ENCODE data around the gene SCN1B. TPM values are rescaled to one million over a fixed set of nuclear protein-coding genes. Genes with fewer than 3 reads are reported as not detected.

The SCN1B gene
- total RNA-seq, 4 donors from 2014 or later = 8.3 to 15.7 (median 12.8) TPM

GRCh38 chr19:35031072-35031881 is 1.0 kb downstream of the SCN1B start:
- Histone ChIP-seq H3K4me3 (peak overlapping the region; percentile 67 to 87 (median 70)), H3K27ac (replicated peaks in 1 of 4) (peak overlapping the region; percentile 60 to 71 (median 65)), H3K4me1 (peaks cover 15 to 25% (median 21%) of the 10 kb centered on the region in 4 donors), H3K27me3 (no peaks in the 10 kb centered on the region), H3K9me3 (no peaks in the 10 kb centered on the region), H3K36me3 (peaks cover under 1 to 50% (median 29%) of the 10 kb centered on the region in 4 donors)
- TF ChIP-seq EP300 (IDR thresholded peaks at IDR 0.05) (no peak), POLR2A (IDR thresholded peaks at IDR 0.05; ENCODE audit: low read depth) (no peak), POLR2AphosphoS5 (IDR thresholded peaks at IDR 0.05) (no peak)
- TF ChIP-seq, protein P1, sequence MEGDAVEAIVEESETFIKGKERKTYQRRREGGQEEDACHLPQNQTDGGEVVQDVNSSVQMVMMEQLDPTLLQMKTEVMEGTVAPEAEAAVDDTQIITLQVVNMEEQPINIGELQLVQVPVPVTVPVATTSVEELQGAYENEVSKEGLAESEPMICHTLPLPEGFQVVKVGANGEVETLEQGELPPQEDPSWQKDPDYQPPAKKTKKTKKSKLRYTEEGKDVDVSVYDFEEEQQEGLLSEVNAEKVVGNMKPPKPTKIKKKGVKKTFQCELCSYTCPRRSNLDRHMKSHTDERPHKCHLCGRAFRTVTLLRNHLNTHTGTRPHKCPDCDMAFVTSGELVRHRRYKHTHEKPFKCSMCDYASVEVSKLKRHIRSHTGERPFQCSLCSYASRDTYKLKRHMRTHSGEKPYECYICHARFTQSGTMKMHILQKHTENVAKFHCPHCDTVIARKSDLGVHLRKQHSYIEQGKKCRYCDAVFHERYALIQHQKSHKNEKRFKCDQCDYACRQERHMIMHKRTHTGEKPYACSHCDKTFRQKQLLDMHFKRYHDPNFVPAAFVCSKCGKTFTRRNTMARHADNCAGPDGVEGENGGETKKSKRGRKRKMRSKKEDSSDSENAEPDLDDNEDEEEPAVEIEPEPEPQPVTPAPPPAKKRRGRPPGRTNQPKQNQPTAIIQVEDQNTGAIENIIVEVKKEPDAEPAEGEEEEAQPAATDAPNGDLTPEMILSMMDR (IDR thresholded peaks at IDR 0.05) = no peak
- WGBS = 5% methylated on average over 31 of the region's 31 CpGs
- no peak for DNase-seq (ENCODE audit: extremely low spot score)
- intact Hi-C loops (cut with DNase I) = no loop called here

GRCh38 chr19:35032356-35032865 is 2.1 kb downstream of the SCN1B start:
- no peak for DNase-seq (ENCODE audit: extremely low spot score)
- intact Hi-C loops (cut with DNase I) = no loop called here
- WGBS = 94% methylated on average over 16 of the region's 17 CpGs

GRCh38 chr19:35033067-35034004 is 3.1 kb downstream of the SCN1B start:
- WGBS = 89% methylated on average over 23 of the region's 30 CpGs
- intact Hi-C loops (cut with DNase I) = no loop called here
- DNase-seq (ENCODE audit: extremely low spot score) = no peak

More at GRCh38 chr19:35032356-35032865, 2.1 kb downstream of the SCN1B start:
- TF ChIP-seq POLR2AphosphoS5 (IDR thresholded peaks at IDR 0.05) (no peak), POLR2A (IDR thresholded peaks at IDR 0.05; ENCODE audit: low read depth) (no peak), EP300 (IDR thresholded peaks at IDR 0.05) (no peak)
- TF ChIP-seq, protein P1 (IDR thresholded peaks at IDR 0.05) = no peak
- Histone ChIP-seq H3K4me1 (peaks cover 15 to 29% (median 23%) of the 10 kb centered on the region in 4 donors), H3K36me3 (peaks cover 0 to 47% (median 19%) of the 10 kb centered on the region in 4 donors), H3K9me3 (no peaks in the 10 kb centered on the region), H3K27me3 (no peaks in the 10 kb centered on the region), H3K4me3 (no peak overlapping the region), H3K27ac (replicated peaks in 1 of 4) (no peak overlapping the region)

DNA sequence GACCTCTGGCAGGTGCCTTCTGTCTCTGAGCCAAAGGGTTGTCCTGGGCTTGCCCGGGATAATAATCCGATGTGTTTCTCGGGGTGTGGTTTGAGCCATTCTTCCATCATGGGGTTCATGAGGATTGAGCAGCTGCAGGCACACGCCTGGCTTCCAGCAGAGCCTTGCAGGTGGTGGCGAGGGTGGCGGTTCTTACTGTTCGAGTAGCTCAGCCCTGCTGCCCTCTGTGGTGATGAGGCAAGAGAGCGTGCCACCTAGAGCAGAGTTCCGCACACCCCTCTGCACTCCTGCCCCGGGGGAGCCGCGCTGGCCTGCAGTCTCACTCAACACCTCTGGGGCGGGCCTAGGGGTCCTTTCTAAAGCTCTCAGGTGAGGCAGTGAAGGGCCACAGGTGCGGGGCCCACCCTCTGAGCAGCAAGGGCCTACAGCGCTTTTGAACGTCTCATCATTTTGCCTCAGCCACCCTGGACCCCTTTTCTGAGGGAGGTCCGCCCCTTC is 3.8 kb downstream of the SCN1B start:
- no peak for TF ChIP-seq EP300 (IDR thresholded peaks at IDR 0.05)
- TF ChIP-seq POLR2A (IDR thresholded peaks at IDR 0.05; ENCODE audit: low read depth) = no peak
- no peak for TF ChIP-seq POLR2AphosphoS5 (IDR thresholded peaks at IDR 0.05)
- TF ChIP-seq, protein P1 (IDR thresholded peaks at IDR 0.05) = no peak
- Histone ChIP-seq H3K27ac (replicated peaks in 1 of 4) (no peak overlapping the region), H3K9me3 (no peaks in the 10 kb centered on the region), H3K4me3 (no peak overlapping the region), H3K36me3 (peaks cover 0 to 38% (median 12%) of the 10 kb centered on the region in 4 donors), H3K27me3 (peaks cover 0 to 1% (median 0%) of the 10 kb centered on the region in 4 donors), H3K4me1 (peaks cover 21 to 45% (median 38%) of the 10 kb centered on the region in 4 donors)
- no peak for DNase-seq (ENCODE audit: extremely low spot score)
- intact Hi-C loops (cut with DNase I) = no loop called here
- WGBS = 96% methylated on average over 13 of the region's 17 CpGs

More at GRCh38 chr19:35033067-35034004, 3.1 kb downstream of the SCN1B start:
- Histone ChIP-seq H3K27ac (replicated peaks in 1 of 4) (no peak overlapping the region), H3K36me3 (peaks cover 0 to 38% (median 12%) of the 10 kb centered on the region in 4 donors), H3K9me3 (no peaks in the 10 kb centered on the region), H3K4me1 (peaks cover 21 to 38% (median 32%) of the 10 kb centered on the region in 4 donors), H3K27me3 (no peaks in the 10 kb centered on the region), H3K4me3 (no peak overlapping the region)
- TF ChIP-seq, protein P1 (IDR thresholded peaks at IDR 0.05) = no peak
